Measurements from ENCODE around the gene NPB.

DNA sequence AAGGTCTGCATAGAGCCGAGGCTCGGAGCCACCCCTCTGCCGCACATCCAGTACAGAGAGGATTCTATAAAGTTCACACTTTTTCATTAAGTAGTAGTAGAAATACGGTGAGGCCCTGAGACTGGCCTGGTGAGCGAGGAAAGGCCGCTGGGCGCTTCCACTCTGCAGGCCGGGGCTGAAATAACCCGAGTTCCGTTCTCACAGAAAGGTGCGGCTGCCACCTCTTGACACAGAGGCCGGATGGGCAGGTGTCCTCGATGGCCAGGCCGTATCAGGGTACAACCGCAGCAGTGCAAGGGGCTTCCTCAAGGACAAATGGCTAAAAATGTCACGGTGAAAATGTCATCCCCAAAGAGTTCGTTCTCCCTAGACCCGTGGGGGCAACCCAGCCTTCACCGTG, 9.9 kb downstream of the NPB start:
- TF ChIP-seq POLR2AphosphoS5 (IDR thresholded peaks at IDR 0.05; ENCODE audit: low read depth, low read length) (no peak), CTCF (IDR thresholded peaks at IDR 0.05) (no peak), RAD21 (IDR thresholded peaks at IDR 0.05; ENCODE audit: low read length) (no peak), FOXM1 (IDR thresholded peaks at IDR 0.05; ENCODE audit: low read depth) (no peak), ELF1 (IDR thresholded peaks at IDR 0.05) (no peak), EP300 (IDR thresholded peaks at IDR 0.05; ENCODE audit: borderline replicate concordance in 1 of 2, low read depth in 1 of 2, low read length in 1 of 2) (no peak)
